Smooth muscle cell (in vitro differentiated cells): ENCODE data around the gene ODAD4. TPM values are rescaled to one million over a fixed set of nuclear protein-coding genes. Genes with fewer than 3 reads are reported as not detected.

Experiments
- DNase-seq: peaks from one replicate; lab custom pipeline; 2025; ENCODE audit not compliant: unreplicated experiment; lab: John Stamatoyannopoulos, UW
- H2AFZ ChIP-seq: fragments of 200-600 bp; sonication (generic); 2 replicates; pipeline ENCODE4 v1.6.0; 2016; ENCODE audit warnings: antibody characterized with exemption, low read depth, mild to moderate bottlenecking
- H3F3A ChIP-seq: fragments of 200-600 bp; sonication (generic); 2 replicates; pipeline ENCODE4 v1.6.0; 2017; ENCODE audit warnings: antibody characterized with exemption, low read depth
- H3K27ac ChIP-seq: fragments of 200-600 bp; sonication (generic); 2 replicates; pipeline ENCODE4 v1.5.1; 2016; ENCODE audit warnings: low read depth, mild to moderate bottlenecking
- H3K27me3 ChIP-seq: fragments of 200-600 bp; sonication (generic); 2 replicates; pipeline ENCODE4 v1.6.1; 2016; ENCODE audit warnings: low read depth, mild to moderate bottlenecking
- H3K36me3 ChIP-seq: fragments of 200-600 bp; sonication (generic); 2 replicates; pipeline ENCODE4 v1.5.1; 2016; ENCODE audit warnings: low read depth
- H3K4me1 ChIP-seq: fragments of 200-600 bp; sonication (generic); 2 replicates; pipeline ENCODE4 v1.5.1; 2016; ENCODE audit warnings: low read depth
- H3K4me2 ChIP-seq: fragments of 200-600 bp; sonication (generic); 2 replicates; pipeline ENCODE4 v1.6.0; 2016; ENCODE audit warnings: mild to moderate bottlenecking
- H3K4me3 ChIP-seq: fragments of 200-600 bp; sonication (generic); 2 replicates; pipeline ENCODE4 v1.5.1; 2016; ENCODE audit warnings: mild to moderate bottlenecking
- H3K79me2 ChIP-seq: fragments of 200-600 bp; sonication (generic); 2 replicates; pipeline ENCODE4 v1.6.0; 2016; ENCODE audit warnings: low read depth, mild to moderate bottlenecking
- H3K9ac ChIP-seq: fragments of 200-600 bp; sonication (generic); 2 replicates; pipeline ENCODE4 v1.6.0; 2016; ENCODE audit warnings: low read depth
- H3K9me3 ChIP-seq: fragments of 200-600 bp; sonication (generic); replicated peaks from 2 replicates; pipeline ENCODE4 v1.5.1; 2016; ENCODE audit warnings: low read depth
- H4K20me1 ChIP-seq: fragments of 200-600 bp; sonication (generic); 2 replicates; pipeline ENCODE4 v1.6.0; 2016; ENCODE audit warnings: low read depth
- CTCF ChIP-seq: fragments of 200-600 bp; sonication (generic); IDR thresholded peaks from 2 replicates; pipeline ENCODE4 v1.5.1; 2017; ENCODE audit warnings: borderline replicate concordance, mild to moderate bottlenecking, antibody characterized with exemption; ENCODE audit not compliant: insufficient read depth, poor library complexity, severe bottlenecking
- WGBS: methylation state at CpG from one replicate; pipeline ENCODE4 v1.1.7; 2016; ENCODE audit warnings: low lambda C conversion rate; 5-methylcytosine and 5-hydroxymethylcytosine counted together
- polyA plus RNA-seq: library from polyadenylated mRNA; unstranded; fragments of >200 nt; fragmentation: Nextera tagmentation; extraction: Ambion mirVana; gene quantifications from 2 replicates; pipeline ENCODE4 v1.2.1, GENCODE V29; 2016
- total RNA-seq: library from RNA; depleted of rRNA; stranded (reverse); fragments of >200 nt; gene quantifications from 2 replicates; pipeline ENCODE4 v1.2.3, GENCODE V29; 2014

The ODAD4 gene
- total and polyA plus RNA-seq, 2 experiments from 2014 or later: 1.5 to 3.2 TPM

GRCh38 chr17:41888332-41888965 lies 42.0 kb upstream of the ODAD4 start:
- Histone ChIP-seq H2AFZ (no peak overlapping the region), H3K4me3 (no peak overlapping the region), H3K4me1 (no peaks in the 10 kb centered on the region), H3K27me3 (no peaks in the 10 kb centered on the region), H3K36me3 (peaks cover 25% of the 10 kb centered on the region), H3K9me3 (no peaks in the 10 kb centered on the region), H4K20me1 (peaks cover 86% of the 10 kb centered on the region), H3F3A (no peaks in the 10 kb centered on the region), H3K79me2 (peaks cover 17% of the 10 kb centered on the region), H3K9ac (no peak overlapping the region), H3K27ac (no peak overlapping the region), H3K4me2 (no peak overlapping the region)
- no peak for DNase-seq
- TF ChIP-seq CTCF: no peak
- WGBS: 96% methylated on average over 6 of the region's 6 CpGs

DNA sequence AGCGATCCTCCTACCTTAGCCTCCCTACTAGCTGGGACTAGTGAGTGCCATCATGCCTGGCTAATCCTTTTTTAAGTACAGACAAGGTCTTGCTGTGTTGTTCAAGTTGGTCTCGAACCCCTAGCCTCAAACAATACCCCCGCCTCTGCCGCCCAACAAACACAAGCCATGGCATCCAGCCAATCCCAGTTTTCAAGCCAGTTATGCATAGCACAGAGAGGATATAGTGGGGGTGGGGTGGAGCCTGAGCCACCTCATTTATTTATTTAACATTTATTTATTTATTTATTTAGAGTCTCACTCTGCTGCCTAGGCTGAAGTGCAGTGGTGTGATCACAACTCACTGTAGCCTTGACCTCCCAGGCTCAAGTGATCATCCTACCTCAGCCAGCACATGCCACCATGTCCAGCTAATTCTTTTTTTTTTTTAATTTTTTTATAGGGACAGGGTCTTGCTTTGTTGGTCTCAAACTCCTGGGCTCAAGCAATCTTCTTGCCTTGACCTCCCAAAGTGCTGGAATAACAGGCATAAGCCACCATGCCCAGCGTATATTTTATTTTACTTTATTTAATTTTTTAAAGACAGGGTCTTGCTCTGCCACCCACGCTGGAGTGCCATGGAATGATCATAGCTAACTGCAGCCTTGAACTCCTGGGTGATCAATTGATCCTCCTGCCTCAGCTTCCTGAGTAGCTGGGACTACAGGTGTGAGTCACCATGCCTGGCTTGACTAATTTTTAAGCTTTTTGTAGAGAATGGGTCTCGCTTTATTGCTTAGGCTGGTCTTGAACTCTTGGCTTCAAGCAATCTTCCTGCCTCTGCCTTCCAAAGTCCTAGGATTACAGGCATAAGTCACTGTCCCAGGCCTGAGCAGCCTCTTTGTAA lies 39.0 kb upstream of the ODAD4 start:
- H4K20me1 ChIP-seq: peaks cover 90% of the 10 kb centered on the region
- no peak for TF ChIP-seq CTCF
- H3K36me3 ChIP-seq: peaks cover 8% of the 10 kb centered on the region
- no peaks in the 10 kb centered on the region for H3K4me1 ChIP-seq
- H2AFZ ChIP-seq: no peak overlapping the region
- 98% methylated on average over 7 of the region's 7 CpGs for WGBS
- no peaks in the 10 kb centered on the region for H3K9me3 ChIP-seq
- DNase-seq: no peak
- no peak overlapping the region for H3K9ac ChIP-seq
- no peak overlapping the region for H3K27ac ChIP-seq
- H3K4me3 ChIP-seq: no peak overlapping the region
- H3K27me3 ChIP-seq: no peaks in the 10 kb centered on the region
- H3K4me2 ChIP-seq: no peak overlapping the region
- H3F3A ChIP-seq: no peaks in the 10 kb centered on the region
- H3K79me2 ChIP-seq: peaks cover 11% of the 10 kb centered on the region

- no peaks in the 10 kb centered on the region for H3K4me1 ChIP-seq
Observed at GRCh38 chr17:41892021-41892376, 38.4 kb upstream of the ODAD4 start.

More at GRCh38 chr17:41892021-41892376, 38.4 kb upstream of the ODAD4 start:
- Histone ChIP-seq H3K36me3 (peaks cover 8% of the 10 kb centered on the region), H3K27ac (no peak overlapping the region), H3K4me3 (no peak overlapping the region), H3K9me3 (no peaks in the 10 kb centered on the region), H3F3A (no peaks in the 10 kb centered on the region), H4K20me1 (peaks cover 93% of the 10 kb centered on the region), H3K4me2 (no peak overlapping the region), H2AFZ (no peak overlapping the region), H3K27me3 (no peaks in the 10 kb centered on the region), H3K9ac (no peak overlapping the region), H3K79me2 (peaks cover 9% of the 10 kb centered on the region)
- WGBS: 97% methylated on average over 4 of the region's 4 CpGs
- no peak for TF ChIP-seq CTCF
- no peak for DNase-seq
